DND-41 (cell line): Measurements from ENCODE around the gene DNAH14.

ENCODE experiments used
- CTCF ChIP-seq: IDR thresholded peaks from 2 replicates; pipeline ENCODE4 v1.5.1; 2012; ENCODE audit warnings: borderline replicate concordance, low read length, moderate library complexity, mild to moderate bottlenecking; ENCODE audit not compliant: poor library complexity, severe bottlenecking; ENCODE audit errors: extremely low read depth
- EZH2 ChIP-seq: IDR thresholded peaks from 3 replicates; pipeline ENCODE4 v1.6.1; 2012; ENCODE audit warnings: borderline replicate concordance, low read depth, mild to moderate bottlenecking, moderate library complexity, low read length, inconsistent platforms; ENCODE audit not compliant: severe bottlenecking

GRCh38 chr1:225440380-225441221 is 511.1 kb downstream of the DNAH14 start:
- TF ChIP-seq CTCF: no peak
- TF ChIP-seq EZH2: no peak
